ENCODE data around the gene PTPN14. TPM values are rescaled to one million over a fixed set of nuclear protein-coding genes. Genes with fewer than 3 reads are reported as not detected.
A peak's percentile ranks its signal among the peaks of the same experiment; 100 is the strongest.
"Not testable (repeated sequence)": the region's sequence is repeated elsewhere in the genome, so short reads cannot be mapped to it uniquely, and the experiment has no call there.

Gene PTPN14
- total RNA-seq, 1 donor from 2014 or later: 46.2 TPM

GRCh38 chr1:214510914-214511638 is 40.3 kb downstream of the PTPN14 start:
- DNase-seq (ENCODE audit: low spot score): no peak

GRCh38 chr1:214510477-214510876 is 40.9 kb downstream of the PTPN14 start:
- no peak for DNase-seq (ENCODE audit: low spot score)

DNA sequence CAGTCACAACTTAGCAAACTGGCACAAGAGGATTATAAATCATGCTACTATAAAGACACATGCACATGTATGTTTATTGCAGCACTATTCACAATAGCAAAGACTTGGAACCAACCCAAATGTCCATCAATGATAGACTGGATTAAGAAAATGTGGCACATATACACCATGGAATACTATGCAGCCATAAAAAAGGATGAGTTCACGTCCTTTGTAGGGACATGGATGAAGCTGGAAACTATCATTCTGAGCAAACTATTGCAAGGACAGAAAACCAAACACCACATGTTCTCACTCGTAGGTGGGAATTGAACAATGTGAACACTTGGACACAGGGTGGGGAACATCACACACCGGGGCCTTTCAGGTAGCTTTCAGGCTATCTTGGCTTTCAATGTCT is 41.8 kb downstream of the PTPN14 start:
- not testable (repeated sequence) for DNase-seq (ENCODE audit: low spot score)

DNA sequence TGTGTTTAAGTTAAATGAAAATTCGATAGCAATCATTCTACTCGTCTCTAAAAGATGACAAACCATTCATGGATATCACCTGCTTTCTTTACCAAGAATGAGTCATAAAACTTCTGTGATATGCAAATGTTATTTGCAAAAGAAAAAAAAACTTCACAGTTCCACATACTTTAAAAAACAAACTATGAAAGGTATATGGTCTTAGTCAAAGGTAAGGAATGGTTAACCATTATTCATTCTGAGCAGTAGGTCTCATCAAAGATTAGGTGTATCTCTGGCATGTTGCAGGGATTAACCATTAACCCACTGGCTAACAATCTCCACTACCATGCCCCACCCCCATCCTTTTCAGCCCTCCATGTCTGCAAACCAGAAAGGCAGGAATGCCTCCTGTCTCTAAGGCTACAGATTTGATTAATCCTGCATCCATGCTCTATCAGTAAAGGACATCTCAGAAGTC is 44.4 kb downstream of the PTPN14 start:
- peak; percentile 77 for DNase-seq (ENCODE audit: low spot score)

DNA sequence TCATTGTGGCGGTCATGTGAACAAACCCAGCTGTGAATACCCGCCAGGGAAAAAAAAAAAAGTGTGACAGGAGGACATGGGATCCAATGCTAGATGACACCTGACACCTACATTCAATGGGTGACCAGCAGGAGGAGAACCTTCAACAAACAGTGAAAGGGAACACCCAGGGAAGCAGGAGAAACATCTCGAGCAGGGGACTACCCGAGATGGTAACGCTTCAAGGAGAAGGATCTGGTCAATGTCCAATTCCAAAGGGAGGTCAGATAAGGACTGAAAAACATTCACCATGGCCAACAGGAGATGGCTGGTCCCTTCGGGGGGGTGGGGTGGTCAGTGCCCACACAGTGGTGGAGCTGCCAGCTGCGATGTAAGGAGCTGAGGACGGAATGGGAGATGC is 46.3 kb downstream of the PTPN14 start:
- DNase-seq (ENCODE audit: low spot score): no peak

DNA sequence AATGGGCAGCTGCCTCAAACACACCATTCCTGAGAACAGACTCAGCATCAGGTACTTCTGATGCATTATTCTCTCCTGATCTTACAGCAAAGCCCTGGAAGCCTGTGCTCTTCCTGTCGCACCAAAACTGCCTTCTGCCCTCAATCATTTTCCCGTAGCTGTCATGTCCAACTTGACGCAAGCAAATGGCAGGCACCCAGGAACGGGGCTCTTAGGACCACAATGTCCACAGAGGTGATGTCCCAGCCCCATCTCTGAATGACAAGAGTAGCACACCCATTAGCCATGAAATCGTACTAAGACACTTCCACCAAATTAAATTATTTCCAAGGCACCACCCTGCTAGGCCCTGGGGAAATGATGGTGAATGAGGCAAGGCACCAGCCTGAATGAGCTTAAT is 47.1 kb downstream of the PTPN14 start:
- DNase-seq (ENCODE audit: low spot score): no peak

GRCh38 chr1:214503553-214503952 is 47.8 kb downstream of the PTPN14 start:
- no peak for DNase-seq (ENCODE audit: low spot score)

DNA sequence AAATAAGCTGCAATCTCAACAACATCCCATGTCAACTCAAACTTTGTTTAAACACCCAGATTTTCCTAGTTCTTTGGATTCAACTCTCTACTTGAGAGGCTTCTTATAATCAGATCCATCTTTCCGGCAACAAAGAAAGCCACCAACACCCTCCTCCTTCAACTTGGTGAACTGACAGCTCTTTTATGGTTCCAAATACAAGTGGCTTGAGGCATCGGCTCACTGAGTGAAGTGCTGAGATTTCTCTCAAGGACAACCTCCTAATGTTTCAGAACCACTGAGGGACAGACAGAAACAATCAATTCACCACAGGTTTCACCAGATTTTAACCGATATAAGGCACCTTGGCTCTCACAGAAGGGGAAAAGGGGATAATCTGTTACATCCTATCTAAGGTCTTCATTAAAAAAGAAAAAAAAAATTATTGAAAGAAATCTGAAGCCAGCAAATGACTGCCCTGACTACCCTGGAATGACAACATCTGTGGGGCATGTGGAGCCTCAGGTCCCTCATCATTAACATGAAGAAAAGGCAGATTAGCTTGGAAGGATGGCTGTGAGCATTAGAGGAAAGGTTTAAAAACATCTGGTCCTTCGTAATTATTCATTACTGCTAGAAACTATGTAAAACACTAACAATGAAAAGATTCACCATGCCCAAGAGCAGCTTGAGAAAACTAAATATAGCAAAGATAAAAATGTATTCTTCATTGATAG is 50.9 kb downstream of the PTPN14 start:
- DNase-seq (ENCODE audit: low spot score): no peak

GRCh38 chr1:214499732-214500131 is 51.7 kb downstream of the PTPN14 start:
- DNase-seq (ENCODE audit: low spot score): no peak

DNA sequence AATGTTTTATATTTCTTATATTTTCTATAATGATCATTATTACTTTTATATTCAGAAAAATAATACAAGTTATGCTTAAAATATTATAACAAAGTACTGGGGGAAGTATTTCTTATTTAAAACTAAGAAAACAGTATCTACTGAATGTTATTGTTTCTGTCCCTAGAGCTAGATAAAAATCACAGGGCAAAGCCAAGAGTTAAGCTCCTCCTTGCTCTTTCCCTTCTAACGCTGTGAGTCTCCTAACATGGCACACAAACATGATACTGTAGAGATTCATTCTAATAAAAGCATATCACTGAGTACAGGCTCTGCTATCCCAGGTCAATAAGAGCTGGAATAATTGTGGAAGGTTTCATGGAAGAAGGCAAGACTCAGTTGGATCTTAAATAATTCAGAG is 53.4 kb downstream of the PTPN14 start:
- no peak for DNase-seq (ENCODE audit: low spot score)

- DNase-seq (ENCODE audit: low spot score): no peak
These were observed 55.3 kb downstream of the PTPN14 start for GRCh38 chr1:214496126-214496525.

DNA sequence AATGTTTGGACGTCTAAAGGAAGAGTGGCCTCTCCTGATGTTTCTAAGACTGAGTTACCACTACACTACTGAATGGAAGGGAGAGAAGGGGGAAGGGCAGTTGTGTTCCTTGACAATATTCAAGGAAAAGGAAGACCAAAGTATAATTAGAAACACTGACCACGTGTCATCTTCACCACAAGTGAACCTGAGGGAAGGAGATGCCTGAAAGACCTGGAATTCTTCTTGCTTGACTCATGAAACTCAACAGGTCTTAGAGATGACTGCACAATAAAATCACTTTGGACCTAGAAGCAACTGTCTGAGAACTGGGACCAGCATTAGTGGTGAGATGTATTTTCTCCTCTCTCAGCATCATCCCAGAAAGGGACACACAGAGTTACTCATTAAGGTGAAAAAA is 56.7 kb downstream of the PTPN14 start:
- DNase-seq (ENCODE audit: low spot score): no peak

DNA sequence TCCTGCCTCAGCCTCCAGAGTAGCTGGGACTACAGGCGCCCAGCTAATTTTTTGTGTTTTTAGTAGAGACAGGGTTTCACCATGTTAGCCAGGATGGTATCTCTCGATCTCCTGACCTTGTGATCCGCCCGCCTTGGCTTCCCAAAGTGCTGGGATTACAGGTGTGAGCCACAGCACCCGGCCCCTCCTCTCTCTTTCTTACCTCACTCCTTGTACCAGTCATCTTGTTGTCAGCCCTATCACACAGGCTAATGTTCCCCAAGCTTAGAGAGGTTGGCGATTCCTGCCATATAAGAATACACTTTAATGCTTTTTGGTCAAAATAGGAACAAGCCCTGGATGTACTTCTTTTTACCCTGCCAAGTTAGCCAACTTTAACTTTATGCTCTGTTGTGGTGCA is 57.2 kb downstream of the PTPN14 start:
- not testable (repeated sequence) for DNase-seq (ENCODE audit: low spot score)

- no peak for DNase-seq (ENCODE audit: low spot score)
These were observed 58.1 kb downstream of the PTPN14 start for GRCh38 chr1:214493126-214493796.

GRCh38 chr1:214492401-214493075 is 58.9 kb downstream of the PTPN14 start:
- DNase-seq (ENCODE audit: low spot score): no peak

DNA sequence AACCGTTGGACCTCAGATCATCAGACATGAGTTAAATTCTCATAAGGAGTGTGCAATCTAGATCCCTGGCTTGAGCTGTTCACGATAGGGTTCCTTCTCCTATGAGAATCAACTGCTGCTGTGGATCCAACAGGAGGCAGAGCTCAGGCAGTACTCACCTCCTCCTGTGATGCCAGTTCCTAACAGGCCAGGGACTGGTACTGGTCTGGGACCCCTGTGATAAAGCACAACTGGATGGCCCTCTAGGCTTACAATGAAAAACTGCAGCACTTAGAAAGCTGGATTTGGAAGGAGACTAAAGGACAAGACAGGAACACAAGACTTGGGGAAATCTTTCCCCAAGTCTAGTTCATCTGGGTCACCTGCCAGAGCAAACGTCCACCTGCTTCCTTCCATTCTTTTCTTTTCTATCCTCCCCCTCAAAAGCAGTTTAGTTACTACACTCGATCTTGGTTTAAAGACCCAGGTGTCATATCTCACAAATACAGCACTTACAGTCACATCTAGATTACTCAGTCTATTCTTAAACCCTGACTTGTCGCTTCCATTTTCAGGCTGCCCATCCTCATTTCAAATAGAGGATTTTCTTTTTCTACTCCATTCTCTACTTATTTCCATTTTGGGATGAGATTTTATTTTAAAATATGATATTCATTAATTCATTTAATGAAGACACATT is 59.8 kb downstream of the PTPN14 start:
- no peak for DNase-seq (ENCODE audit: low spot score)

- no peak for DNase-seq (ENCODE audit: low spot score)
These were observed 66.3 kb downstream of the PTPN14 start for GRCh38 chr1:214485151-214485550.

DNA sequence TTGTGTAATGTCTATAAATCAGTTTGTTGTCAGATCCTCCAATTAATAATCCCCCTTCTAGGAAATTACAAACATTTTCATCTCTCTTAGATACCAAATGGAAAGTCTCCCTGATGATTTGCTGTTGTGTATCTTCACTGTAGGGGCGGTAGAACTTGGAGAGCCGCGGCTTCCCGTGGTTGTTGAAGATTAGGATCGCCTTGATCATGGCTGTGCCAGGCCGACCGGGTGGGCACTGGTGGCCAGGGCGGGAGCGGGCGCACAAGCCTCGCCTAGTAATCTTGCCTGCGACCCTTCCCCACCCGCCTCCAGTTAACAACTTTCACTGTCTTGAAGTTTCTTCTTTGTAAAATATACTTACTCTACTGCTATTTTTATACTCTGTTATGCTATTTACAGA is 68.2 kb downstream of the PTPN14 start:
- DNase-seq (ENCODE audit: low spot score): not testable (repeated sequence)

- not testable (repeated sequence) for DNase-seq (ENCODE audit: low spot score)
These were observed 69.3 kb downstream of the PTPN14 start for GRCh38 chr1:214481983-214482634.

DNA sequence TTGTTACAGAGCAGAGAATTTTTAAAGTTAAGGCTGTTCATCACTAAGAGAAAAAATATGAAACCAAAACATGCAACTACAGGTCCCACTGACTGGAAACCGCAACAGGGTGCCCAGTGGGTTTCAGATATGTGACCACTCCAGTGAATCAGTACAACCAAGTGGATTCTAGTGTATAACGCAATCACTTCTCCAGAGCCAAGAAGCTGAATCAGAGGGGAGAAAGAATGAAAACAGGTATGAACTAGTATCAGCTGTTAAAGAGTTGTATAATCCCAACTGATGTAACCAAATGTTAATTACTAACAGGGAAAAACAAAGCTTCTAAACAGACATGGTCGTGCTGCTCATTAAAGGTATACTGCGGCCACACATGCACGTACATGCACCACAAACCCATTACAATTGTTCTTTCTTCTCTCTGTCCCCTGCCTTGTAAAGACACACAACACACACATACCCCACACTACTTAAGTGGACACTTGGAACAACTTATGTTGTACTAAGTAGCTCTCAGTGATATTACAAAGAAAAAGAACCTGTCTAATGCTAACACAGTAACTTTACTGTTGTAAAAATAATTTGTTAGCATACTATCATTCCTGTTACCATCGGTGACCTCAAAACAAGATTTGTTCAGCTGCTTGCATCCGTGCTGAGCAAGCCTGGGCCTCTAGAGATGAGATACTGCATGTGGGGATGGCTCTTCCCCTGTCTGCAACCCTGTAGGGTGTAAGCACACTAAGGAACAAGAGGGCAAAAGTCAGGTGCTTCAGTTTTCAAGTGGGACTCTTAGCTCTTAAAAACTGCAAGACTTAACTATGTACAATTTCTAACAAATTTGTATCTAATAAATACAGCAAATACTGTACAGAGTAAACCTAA is 74.2 kb downstream of the PTPN14 start:
- no peak for DNase-seq (ENCODE audit: low spot score)

All from mucosa of gallbladder (tissue), 1 donor.